Muscle layer of colon (tissue), 2 donors: Measurements from ENCODE around the gene RHBDF1.

Experiments
- H3K27ac ChIP-seq: one replicate; pipeline ENCODE4 v1.7.0; 2013; ENCODE audit warnings: low read depth, mild to moderate bottlenecking, low read length, moderate library complexity
- H3K27me3 ChIP-seq, 2 donors: one replicate each; pipeline ENCODE4 v1.7.0; 2013; ENCODE audit warnings: low read length in 2 of 2, mild to moderate bottlenecking in 2 of 2; ENCODE audit not compliant: insufficient read depth in 2 of 2, control insufficient read depth in 1 of 2
- H3K36me3 ChIP-seq: one replicate; pipeline ENCODE4 v1.7.0; 2013; ENCODE audit warnings: mild to moderate bottlenecking, low read length; ENCODE audit not compliant: insufficient read depth
- H3K4me1 ChIP-seq: one replicate; pipeline ENCODE4 v1.7.0; 2013; ENCODE audit warnings: mild to moderate bottlenecking, low read length; ENCODE audit not compliant: insufficient read depth
- H3K4me3 ChIP-seq, 2 donors: one replicate each; pipeline ENCODE4 v1.7.0; 2013; ENCODE audit warnings: low read length in 2 of 2, low read depth in 1 of 2, mild to moderate bottlenecking in 1 of 2, moderate library complexity in 1 of 2
- H3K9ac ChIP-seq: one replicate; pipeline ENCODE4 v1.7.0; 2013; ENCODE audit warnings: low read length
- H3K9me3 ChIP-seq: one replicate; pipeline ENCODE4 v1.7.0; 2013; ENCODE audit warnings: mild to moderate bottlenecking, low read length
- donor health status: abdominal sarcoma.
- donor health status: Adenocarcinoma of cecum.

The RHBDF1 gene

GRCh38 chr16:67884-68789 is 4.3 kb downstream of the RHBDF1 start:
- H3K36me3 ChIP-seq: peaks cover 18% of the 10 kb centered on the region
- H3K4me3 ChIP-seq: no peak overlapping the region
- peaks cover 49% of the 10 kb centered on the region for H3K4me1 ChIP-seq
- no peak overlapping the region for H3K9ac ChIP-seq
- no peaks in the 10 kb centered on the region for H3K9me3 ChIP-seq
- no peak overlapping the region for H3K27ac ChIP-seq
- H3K27me3 ChIP-seq: no peaks in the 10 kb centered on the region

DNA sequence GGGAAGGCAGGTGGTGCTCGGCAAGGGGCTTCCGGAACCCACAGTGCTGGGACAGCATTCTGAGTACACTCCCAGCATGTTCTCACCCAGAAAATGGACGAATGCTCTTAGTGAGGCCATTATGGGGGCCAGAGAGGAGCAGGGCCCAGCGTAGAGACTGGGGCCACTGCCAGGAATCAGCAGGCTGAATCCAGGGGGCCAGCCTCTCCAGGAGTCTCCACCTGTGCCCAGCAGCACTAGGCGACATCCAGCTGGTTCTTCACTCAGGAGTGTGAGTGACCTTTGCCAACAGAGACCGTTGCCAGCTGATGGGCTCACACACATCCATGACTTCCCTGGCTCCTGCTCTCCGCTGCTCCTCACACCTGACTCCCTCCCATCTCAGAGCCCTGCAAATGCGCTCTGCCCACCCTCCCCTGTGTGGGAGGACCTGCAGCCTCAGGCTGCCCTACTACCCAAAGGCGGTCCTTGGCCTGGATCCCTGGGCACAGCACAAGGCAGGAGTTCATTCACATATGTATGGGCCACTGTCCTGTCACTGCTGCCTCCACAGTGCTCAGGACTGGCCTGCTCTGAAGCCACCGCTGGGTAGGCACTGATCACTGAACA is 5.1 kb downstream of the RHBDF1 start:
- peaks cover 18% of the 10 kb centered on the region for H3K36me3 ChIP-seq
- no peaks in the 10 kb centered on the region for H3K27me3 ChIP-seq
- H3K9ac ChIP-seq: no peak overlapping the region
- H3K27ac ChIP-seq: no peak overlapping the region
- no peaks in the 10 kb centered on the region for H3K9me3 ChIP-seq
- H3K4me1 ChIP-seq: peaks cover 43% of the 10 kb centered on the region
- no peak overlapping the region for H3K4me3 ChIP-seq

DNA sequence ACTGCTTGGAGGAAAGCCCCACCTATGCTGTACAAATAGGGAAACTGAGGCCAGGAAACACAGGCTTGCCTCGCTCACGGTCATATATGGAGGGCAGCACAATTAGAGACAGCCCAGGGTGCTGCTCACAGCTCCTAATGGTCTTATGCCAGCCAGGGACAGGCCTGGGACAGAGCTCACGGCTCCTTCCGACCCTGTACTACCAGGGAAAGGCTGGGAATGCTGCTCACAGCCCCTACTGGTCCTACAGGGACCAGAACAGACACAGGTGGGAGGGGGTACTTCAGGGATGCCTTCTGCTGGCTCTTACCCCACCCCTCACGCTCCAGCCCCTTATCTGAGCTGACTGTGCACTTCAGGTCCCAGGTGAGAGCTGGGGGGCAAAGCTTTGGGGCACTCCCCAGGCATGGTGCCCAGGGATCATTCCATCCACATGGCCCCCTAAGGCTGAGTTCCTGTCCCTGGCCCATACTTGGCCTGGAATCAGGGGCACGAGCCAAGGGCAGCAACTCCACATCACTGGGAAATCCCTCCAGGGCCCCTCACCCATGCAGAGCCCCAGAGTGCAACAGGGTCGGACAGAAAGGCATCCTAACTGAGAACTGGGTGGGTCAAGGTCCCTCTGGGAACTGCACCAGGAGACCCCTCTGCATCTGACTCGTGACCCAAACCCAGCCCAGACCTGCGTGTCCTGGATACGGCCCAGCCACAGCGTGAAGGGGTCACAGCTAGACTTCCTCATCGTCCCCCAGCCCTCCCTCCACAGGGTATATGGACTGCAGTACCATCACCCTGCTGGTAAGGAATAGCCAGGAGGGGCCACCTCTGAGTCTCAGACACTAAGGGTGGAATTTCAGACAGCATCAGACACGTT is 5.9 kb downstream of the RHBDF1 start:
- Histone ChIP-seq H3K27ac (no peak overlapping the region), H3K27me3 (no peaks in the 10 kb centered on the region), H3K4me1 (peaks cover 43% of the 10 kb centered on the region), H3K36me3 (peaks cover 18% of the 10 kb centered on the region), H3K9me3 (no peaks in the 10 kb centered on the region), H3K4me3 (no peak overlapping the region), H3K9ac (no peak overlapping the region)

GRCh38 chr16:65745-66144 is 6.7 kb downstream of the RHBDF1 start:
- no peaks in the 10 kb centered on the region for H3K27me3 ChIP-seq
- H3K4me3 ChIP-seq: no peak overlapping the region
- H3K9ac ChIP-seq: no peak overlapping the region
- no peak overlapping the region for H3K27ac ChIP-seq
- H3K4me1 ChIP-seq: peaks cover 35% of the 10 kb centered on the region
- H3K9me3 ChIP-seq: no peaks in the 10 kb centered on the region
- H3K36me3 ChIP-seq: peaks cover 20% of the 10 kb centered on the region

DNA sequence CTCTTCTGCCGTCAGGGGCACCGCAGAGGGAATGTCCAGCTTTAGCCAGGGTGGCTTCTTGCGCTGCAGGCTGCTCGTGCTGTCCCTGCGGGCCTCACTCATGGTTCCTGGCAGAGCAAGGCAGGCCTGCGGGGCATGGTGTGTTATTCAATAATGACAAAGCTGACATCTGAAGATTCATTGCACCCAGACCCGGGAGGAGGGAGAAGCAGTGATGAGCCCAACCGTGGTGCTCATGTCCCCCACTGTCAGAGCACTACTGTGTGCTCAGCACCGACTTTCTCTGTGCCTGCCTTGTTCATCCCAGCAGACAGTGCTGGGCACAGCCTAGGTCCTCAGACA is 7.5 kb downstream of the RHBDF1 start:
- Histone ChIP-seq H3K4me1 (peaks cover 29% of the 10 kb centered on the region), H3K9me3 (no peaks in the 10 kb centered on the region), H3K27me3 (no peaks in the 10 kb centered on the region), H3K4me3 (no peak overlapping the region), H3K9ac (no peak overlapping the region), H3K36me3 (peaks cover 28% of the 10 kb centered on the region), H3K27ac (no peak overlapping the region)

DNA sequence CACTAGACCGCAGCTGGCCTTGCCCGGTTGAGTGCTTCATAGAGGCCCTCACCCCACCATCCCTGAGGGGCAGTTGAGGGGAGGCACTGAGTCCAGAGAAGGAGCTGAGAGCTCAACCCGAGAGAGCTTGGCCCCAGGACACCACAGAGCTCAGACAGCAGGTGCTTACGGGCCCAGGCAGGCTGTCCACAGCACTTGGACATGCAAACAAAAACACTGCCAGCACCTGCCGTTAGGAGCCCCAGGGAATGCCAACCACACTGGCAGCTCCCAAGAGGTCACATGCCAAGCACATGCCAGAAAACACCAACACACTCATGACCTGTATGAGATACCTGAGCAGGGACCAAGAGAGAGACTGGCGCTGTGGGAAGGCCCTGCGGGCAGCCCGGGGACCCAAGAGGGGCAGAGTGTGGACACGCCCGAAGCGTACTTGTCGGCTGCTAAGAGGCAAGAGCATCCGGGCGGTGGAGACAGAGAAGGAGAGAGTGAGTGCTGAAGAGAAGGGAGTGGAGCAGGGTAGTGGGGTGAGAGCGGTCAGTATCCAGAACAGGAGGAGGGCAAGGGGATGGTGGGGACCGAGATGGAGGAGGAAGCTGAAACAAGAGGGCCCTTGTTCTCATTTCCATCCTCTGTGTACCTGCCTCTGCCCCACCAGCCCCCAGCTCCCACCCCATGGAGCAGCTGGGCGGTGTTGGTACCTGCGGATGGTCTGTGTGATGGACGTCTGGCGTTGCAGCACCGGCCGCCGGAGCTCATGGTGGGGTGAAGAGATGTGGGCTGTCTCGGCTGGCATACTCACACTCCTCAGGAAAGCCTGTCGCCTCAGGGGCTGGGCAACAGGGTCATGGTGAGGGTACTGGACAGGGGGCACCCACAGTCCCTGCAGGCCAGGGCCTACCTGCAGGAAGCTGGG is 8.2 kb downstream of the RHBDF1 start:
- peaks cover 23% of the 10 kb centered on the region for H3K4me1 ChIP-seq
- no peaks in the 10 kb centered on the region for H3K9me3 ChIP-seq
- peaks cover 35% of the 10 kb centered on the region for H3K36me3 ChIP-seq
- H3K9ac ChIP-seq: no peak overlapping the region
- H3K4me3 ChIP-seq: no peak overlapping the region
- H3K27me3 ChIP-seq: no peaks in the 10 kb centered on the region
- H3K27ac ChIP-seq: no peak overlapping the region

GRCh38 chr16:63466-63865 is 9.0 kb downstream of the RHBDF1 start:
- no peak overlapping the region for H3K9ac ChIP-seq
- H3K36me3 ChIP-seq: peaks cover 43% of the 10 kb centered on the region
- no peak overlapping the region for H3K27ac ChIP-seq
- no peaks in the 10 kb centered on the region for H3K27me3 ChIP-seq
- H3K4me3 ChIP-seq: no peak overlapping the region
- peaks cover 19% of the 10 kb centered on the region for H3K4me1 ChIP-seq
- H3K9me3 ChIP-seq: no peaks in the 10 kb centered on the region

DNA sequence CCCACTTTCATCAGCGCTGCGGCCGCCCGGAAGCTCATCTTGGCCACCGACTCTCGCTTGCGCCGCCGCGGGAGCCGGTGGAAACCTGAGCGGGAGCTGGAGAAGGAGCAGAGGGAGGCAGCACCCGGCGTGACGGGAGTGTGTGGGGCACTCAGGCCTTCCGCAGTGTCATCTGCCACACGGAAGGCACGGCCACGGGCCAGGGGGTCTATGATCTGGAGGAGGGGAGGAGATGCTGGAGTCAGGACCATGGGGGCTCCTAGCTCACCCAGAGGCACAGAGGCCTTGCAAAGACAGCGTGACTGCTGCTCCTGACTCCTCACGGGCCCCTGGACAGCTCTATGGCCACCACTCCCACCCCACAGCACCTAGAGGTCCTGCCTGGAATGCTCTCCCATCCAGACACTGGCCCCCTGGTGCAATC is 9.5 kb downstream of the RHBDF1 start:
- Histone ChIP-seq H3K36me3 (peaks cover 47% of the 10 kb centered on the region), H3K9ac (no peak overlapping the region), H3K9me3 (no peaks in the 10 kb centered on the region), H3K27me3 (no peaks in the 10 kb centered on the region), H3K4me3 (no peak overlapping the region), H3K27ac (no peak overlapping the region), H3K4me1 (peaks cover 19% of the 10 kb centered on the region)

DNA sequence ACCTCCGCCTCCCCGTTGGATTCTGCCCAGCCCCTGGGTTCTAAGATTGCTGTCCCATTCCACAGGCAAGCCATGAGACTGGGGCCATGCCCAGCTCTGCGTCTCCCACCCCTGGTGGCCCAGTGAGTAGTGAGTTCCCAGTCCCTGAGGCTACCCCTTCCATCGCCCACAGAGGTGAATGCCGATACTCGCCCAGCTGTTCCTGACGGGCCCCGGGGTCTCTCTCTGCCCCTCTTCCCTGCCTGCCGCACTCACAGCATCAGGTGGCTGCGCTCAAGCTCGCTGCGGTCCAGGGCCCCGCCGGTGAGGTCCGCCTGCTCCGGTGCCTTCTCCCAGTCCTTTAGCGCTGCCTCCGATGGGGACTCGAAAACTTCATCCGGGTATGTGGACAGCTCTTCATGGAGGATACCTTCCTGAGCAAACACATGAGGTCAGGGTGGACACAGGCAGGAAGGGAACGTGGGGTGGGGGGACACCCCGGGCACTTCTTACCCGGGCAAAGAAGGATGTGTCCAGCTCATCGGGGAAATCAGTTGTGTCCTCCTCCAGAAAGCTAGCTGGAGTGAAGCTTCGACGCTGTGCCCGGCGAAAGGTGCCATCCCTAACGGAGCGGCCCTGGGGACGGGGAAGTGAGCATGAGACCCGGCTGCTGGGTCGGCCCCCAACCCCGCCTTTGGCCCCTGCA is 10.0 kb downstream of the RHBDF1 start:
- Histone ChIP-seq H3K4me3 (no peak overlapping the region), H3K9me3 (no peaks in the 10 kb centered on the region), H3K27ac (no peak overlapping the region), H3K36me3 (peaks cover 53% of the 10 kb centered on the region), H3K9ac (no peak overlapping the region), H3K4me1 (peaks cover 19% of the 10 kb centered on the region), H3K27me3 (no peaks in the 10 kb centered on the region)

- no peak overlapping the region for H3K4me3 ChIP-seq
- peaks cover 19% of the 10 kb centered on the region for H3K4me1 ChIP-seq
- H3K27me3 ChIP-seq: no peaks in the 10 kb centered on the region
- H3K27ac ChIP-seq: no peak overlapping the region
- H3K9ac ChIP-seq: no peak overlapping the region
- H3K36me3 ChIP-seq: peaks cover 58% of the 10 kb centered on the region
- no peaks in the 10 kb centered on the region for H3K9me3 ChIP-seq
Measured at GRCh38 chr16:61879-62281, 10.6 kb downstream of the RHBDF1 start.
